H9 (cell line): ENCODE data around the gene NSL1. TPM values are rescaled to one million over a fixed set of nuclear protein-coding genes. Genes with fewer than 3 reads are reported as not detected.

Source experiments
- DNase-seq: peaks from one replicate; pipeline ENCODE4 v3.0.0-alpha.2; 2017
- H2AFZ ChIP-seq: one replicate; pipeline ENCODE4 v1.6.1; 2013; ENCODE audit warnings: mild to moderate bottlenecking, low read length, control low read depth, moderate library complexity
- H2AK5ac ChIP-seq: 2 replicates; pipeline ENCODE4 v1.6.1; 2013; ENCODE audit warnings: low read length, control low read depth, mixed read lengths; ENCODE audit not compliant: insufficient read length
- H2BK120ac ChIP-seq: one replicate; pipeline ENCODE4 v1.6.1; 2013; ENCODE audit warnings: low read depth, mild to moderate bottlenecking, low read length, control low read depth, inconsistent platforms; ENCODE audit not compliant: poor library complexity, severe bottlenecking
- H2BK12ac ChIP-seq: 2 replicates; pipeline ENCODE4 v1.6.1; 2013; ENCODE audit warnings: low read length, control low read depth, mixed read lengths, low read depth; ENCODE audit not compliant: insufficient read length
- H2BK15ac ChIP-seq: 2 replicates; pipeline ENCODE4 v1.6.1; 2013; ENCODE audit warnings: low read depth, low read length, control low read depth
- H2BK20ac ChIP-seq: one replicate; pipeline ENCODE4 v1.6.1; 2013; ENCODE audit warnings: low read depth, mild to moderate bottlenecking, low read length, control low read depth, inconsistent platforms; ENCODE audit not compliant: poor library complexity, severe bottlenecking
- H2BK5ac ChIP-seq: 2 replicates; pipeline ENCODE4 v1.6.1; 2013; ENCODE audit warnings: low read length, control low read depth, mixed read lengths; ENCODE audit not compliant: insufficient read length
- H3K14ac ChIP-seq: 2 replicates; pipeline ENCODE4 v1.6.1; 2013; ENCODE audit warnings: low read length, control low read depth; ENCODE audit not compliant: insufficient read depth
- H3K18ac ChIP-seq: 2 replicates; pipeline ENCODE4 v1.6.1; 2013; ENCODE audit warnings: low read depth, mild to moderate bottlenecking, mixed read lengths, low read length, control low read depth; ENCODE audit not compliant: insufficient read length
- H3K23ac ChIP-seq: 2 replicates; pipeline ENCODE4 v1.6.1; 2013; ENCODE audit warnings: low read length, control low read depth, mixed read lengths, low read depth; ENCODE audit not compliant: insufficient read length
- H3K23me2 ChIP-seq: 2 replicates; pipeline ENCODE4 v1.6.1; 2013; ENCODE audit warnings: low read depth, mild to moderate bottlenecking, mixed read lengths, low read length, control low read depth; ENCODE audit not compliant: insufficient read length, poor library complexity, severe bottlenecking
- H3K27ac ChIP-seq: 2 replicates; pipeline ENCODE4 v1.5.1; 2013; ENCODE audit warnings: low read length, control low read depth, mixed read lengths, low read depth; ENCODE audit not compliant: insufficient read length
- H3K27me3 ChIP-seq: 2 replicates; pipeline ENCODE4 v1.6.1; 2013; ENCODE audit warnings: low read length, control low read depth, inconsistent platforms; ENCODE audit not compliant: insufficient read depth
- H3K4ac ChIP-seq: 2 replicates; pipeline ENCODE4 v1.6.1; 2013; ENCODE audit warnings: low read depth, mild to moderate bottlenecking, control low read depth, inconsistent platforms, low read length, moderate library complexity
- H3K4me1 ChIP-seq: 2 replicates; pipeline ENCODE4 v1.6.1; 2013; ENCODE audit warnings: low read length, control low read depth, inconsistent platforms; ENCODE audit not compliant: insufficient read depth
- H3K4me2 ChIP-seq: 2 replicates; pipeline ENCODE4 v1.6.1; 2013; ENCODE audit warnings: low read length, control low read depth, mixed read lengths; ENCODE audit not compliant: insufficient read length, insufficient read depth
- H3K56ac ChIP-seq: 2 replicates; pipeline ENCODE4 v1.6.1; 2013; ENCODE audit warnings: low read depth, mild to moderate bottlenecking, mixed read lengths, low read length, control low read depth; ENCODE audit not compliant: insufficient read length
- H3K79me1 ChIP-seq: 2 replicates; pipeline ENCODE4 v1.6.1; 2013; ENCODE audit warnings: low read depth, mild to moderate bottlenecking, moderate library complexity, low read length, control low read depth, inconsistent platforms; ENCODE audit not compliant: insufficient read depth, poor library complexity, severe bottlenecking
- H3K79me2 ChIP-seq: 2 replicates; pipeline ENCODE4 v1.6.1; 2013; ENCODE audit warnings: low read length, control low read depth, inconsistent platforms; ENCODE audit not compliant: insufficient read depth
- H3K9ac ChIP-seq: 2 replicates; pipeline ENCODE4 v1.6.1; 2013; ENCODE audit warnings: low read length, control low read depth, mixed read lengths; ENCODE audit not compliant: insufficient read length; ENCODE audit errors: extremely low read depth
- H3K9me3 ChIP-seq: one replicate; pipeline ENCODE4 v1.6.1; 2013; ENCODE audit warnings: low read depth, low read length, inconsistent platforms; ENCODE audit not compliant: control insufficient read depth
- H3T11ph ChIP-seq: one replicate; pipeline ENCODE4 v1.6.1; 2013; ENCODE audit warnings: mild to moderate bottlenecking, low read length, control low read depth, inconsistent platforms
- H4K20me1 ChIP-seq: one replicate; pipeline ENCODE4 v1.6.1; 2013; ENCODE audit not compliant: control insufficient read depth, insufficient read length, insufficient read depth
- H4K5ac ChIP-seq: 2 replicates; pipeline ENCODE4 v1.6.1; 2013; ENCODE audit warnings: low read depth, mild to moderate bottlenecking, mixed read lengths, low read length, control low read depth; ENCODE audit not compliant: insufficient read length
- H4K8ac ChIP-seq: replicated peaks from 2 replicates; pipeline ENCODE4 v1.6.1; 2013; ENCODE audit warnings: low read length, control low read depth, mixed read lengths, low read depth; ENCODE audit not compliant: insufficient read length
- H4K91ac ChIP-seq: 2 replicates; pipeline ENCODE4 v1.6.1; 2013; ENCODE audit warnings: low read depth, mild to moderate bottlenecking, moderate library complexity, mixed read lengths, low read length, control low read depth; ENCODE audit not compliant: insufficient read length
- H3K27ac Mint-ChIP-seq, 3 experiments: 2 replicates in 2 of 3; 3 replicates in 1 of 3; pipeline ENCODE4 v1.8.0; 2020 to 2021; ENCODE audit warnings: mixed read lengths in 3 of 3, mild to moderate bottlenecking in 1 of 3, moderate library complexity in 1 of 3
- H3K27me3 Mint-ChIP-seq: 2 replicates; pipeline ENCODE4 v1.8.0; 2021; ENCODE audit warnings: low read depth, mild to moderate bottlenecking, moderate library complexity, mixed read lengths
- H3K36me3 Mint-ChIP-seq, 3 experiments: 2 replicates in 2 of 3; 3 replicates in 1 of 3; pipeline ENCODE4 v1.8.0; 2020 to 2021; ENCODE audit warnings: low read depth in 3 of 3, mixed read lengths in 3 of 3; ENCODE audit not compliant: insufficient read depth in 1 of 3
- H3K4me1 Mint-ChIP-seq, 2 experiments: 2 replicates each; pipeline ENCODE4 v1.8.0; 2020; ENCODE audit warnings: mixed read lengths in 2 of 2
- H3K4me3 Mint-ChIP-seq, 2 experiments: 2 replicates in 1 of 2; 3 replicates in 1 of 2; pipeline ENCODE4 v1.8.0; 2020 to 2021; ENCODE audit warnings: mild to moderate bottlenecking in 2 of 2, mixed read lengths in 2 of 2, moderate library complexity in 1 of 2
- H3K9me3 Mint-ChIP-seq, 2 experiments: 2 replicates in 1 of 2; 3 replicates in 1 of 2; pipeline ENCODE4 v1.8.0; 2020; ENCODE audit warnings: mild to moderate bottlenecking in 2 of 2, mixed read lengths in 2 of 2, moderate library complexity in 1 of 2
- WGBS: extraction: QIAGEN DNeasy Blood & Tissue Kit; methylation state at CpG from one replicate; pipeline ENCODE4 v1.1.7; 2013; ENCODE audit warnings: missing lambda C conversion rate, low lambda C conversion rate, mixed read lengths; ENCODE audit not compliant: insufficient read length; ENCODE audit errors: extremely low coverage; 5-methylcytosine and 5-hydroxymethylcytosine counted together
- total RNA-seq: library from RNA; stranded (reverse); gene quantifications from 2 replicates; pipeline ENCODE4 v1.2.1, GENCODE V29; 2021
- TF ChIP-seq, protein P1 (sequence below): fragments of 200-600 bp; sonication (generic); conservative IDR thresholded peaks from 3 replicates; pipeline ENCODE4 v1.8.0; 2021; ENCODE audit warnings: antibody characterized with exemption, mild to moderate bottlenecking

Gene NSL1
- total RNA-seq, 1 experiment from 2014 or later = 49.3 TPM

DNA sequence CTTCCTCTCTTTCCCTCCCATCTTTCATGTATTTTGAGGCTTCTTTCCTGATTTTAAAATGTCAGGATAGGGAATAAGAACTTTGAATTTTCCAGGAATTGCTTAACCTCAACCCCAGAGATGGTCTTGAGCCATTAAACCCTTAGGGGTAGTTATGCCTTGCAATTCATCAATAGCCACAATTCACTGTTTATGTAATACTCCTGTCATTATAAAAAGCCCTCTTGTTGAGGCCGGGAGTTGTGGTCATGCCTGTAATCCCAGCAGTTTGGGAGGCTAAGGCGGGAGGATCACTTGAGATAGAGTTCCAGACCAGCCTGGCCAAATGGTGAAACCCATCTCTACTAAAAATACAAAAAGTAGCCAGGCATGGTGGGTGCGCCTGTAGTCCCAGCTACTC lies 31.4 kb upstream of the NSL1 start:
- H3K4me1 Mint-ChIP-seq = peaks cover 4 to 8% of the 10 kb centered on the region in 2 experiments
- H3K18ac ChIP-seq = no peak overlapping the region
- no peak overlapping the region for H3K4me3 Mint-ChIP-seq
- H4K8ac ChIP-seq = no peak overlapping the region
- no peak overlapping the region for H3K4ac ChIP-seq
- H3K9me3 Mint-ChIP-seq = peaks cover 20 to 30% of the 10 kb centered on the region in 2 experiments
- peaks cover 10% of the 10 kb centered on the region for H3K9me3 ChIP-seq
- no peak overlapping the region for H2BK20ac ChIP-seq
- no peaks in the 10 kb centered on the region for H4K20me1 ChIP-seq
- no peak overlapping the region for H4K5ac ChIP-seq
- no peak overlapping the region for H2BK120ac ChIP-seq
- no peak overlapping the region for H2AK5ac ChIP-seq
- H3K4me2 ChIP-seq = no peak overlapping the region
- H2BK15ac ChIP-seq = no peak overlapping the region
- DNase-seq = no peak
- no peaks in the 10 kb centered on the region for H3K27me3 ChIP-seq
- no peak overlapping the region for H3K9ac ChIP-seq
- no peak overlapping the region for H2BK12ac ChIP-seq
- H3K23ac ChIP-seq = no peak overlapping the region
- no peaks in the 10 kb centered on the region for H3K23me2 ChIP-seq
- no peak overlapping the region for H2BK5ac ChIP-seq
- no peak overlapping the region for H3K56ac ChIP-seq
- no peak overlapping the region for H2AFZ ChIP-seq
- H3K79me1 ChIP-seq = no peaks in the 10 kb centered on the region
- TF ChIP-seq, protein P1, sequence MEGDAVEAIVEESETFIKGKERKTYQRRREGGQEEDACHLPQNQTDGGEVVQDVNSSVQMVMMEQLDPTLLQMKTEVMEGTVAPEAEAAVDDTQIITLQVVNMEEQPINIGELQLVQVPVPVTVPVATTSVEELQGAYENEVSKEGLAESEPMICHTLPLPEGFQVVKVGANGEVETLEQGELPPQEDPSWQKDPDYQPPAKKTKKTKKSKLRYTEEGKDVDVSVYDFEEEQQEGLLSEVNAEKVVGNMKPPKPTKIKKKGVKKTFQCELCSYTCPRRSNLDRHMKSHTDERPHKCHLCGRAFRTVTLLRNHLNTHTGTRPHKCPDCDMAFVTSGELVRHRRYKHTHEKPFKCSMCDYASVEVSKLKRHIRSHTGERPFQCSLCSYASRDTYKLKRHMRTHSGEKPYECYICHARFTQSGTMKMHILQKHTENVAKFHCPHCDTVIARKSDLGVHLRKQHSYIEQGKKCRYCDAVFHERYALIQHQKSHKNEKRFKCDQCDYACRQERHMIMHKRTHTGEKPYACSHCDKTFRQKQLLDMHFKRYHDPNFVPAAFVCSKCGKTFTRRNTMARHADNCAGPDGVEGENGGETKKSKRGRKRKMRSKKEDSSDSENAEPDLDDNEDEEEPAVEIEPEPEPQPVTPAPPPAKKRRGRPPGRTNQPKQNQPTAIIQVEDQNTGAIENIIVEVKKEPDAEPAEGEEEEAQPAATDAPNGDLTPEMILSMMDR = no peak
- no peaks in the 10 kb centered on the region; the same call in none of the 2 replicates for H3K27me3 Mint-ChIP-seq
- H3K79me2 ChIP-seq = no peaks in the 10 kb centered on the region
- no peak overlapping the region for H3T11ph ChIP-seq
- no peak overlapping the region for H3K14ac ChIP-seq
- H4K91ac ChIP-seq = no peak overlapping the region
- H3K27ac ChIP-seq = no peak overlapping the region
- H3K27ac Mint-ChIP-seq = no peak overlapping the region
- H3K36me3 Mint-ChIP-seq = peaks cover 17 to 26% (median 18%) of the 10 kb centered on the region in 3 experiments
- WGBS = no CpG with 5 or more reads among the region's 3 CpGs
- H3K4me1 ChIP-seq = no peaks in the 10 kb centered on the region; the same call in 1 of the 2 replicates
